GM10266 (cell line): ENCODE data around the gene RPL12.

Experiments
- DNase-seq: peaks from one replicate; pipeline ENCODE4 v3.0.0; 2012; ENCODE audit errors: extremely low spot score
- TF ChIP-seq, protein P1 (sequence below): IDR thresholded peaks from 2 replicates; pipeline ENCODE4 v1.5.1; 2012; ENCODE audit warnings: mild to moderate bottlenecking, low read depth; ENCODE audit not compliant: control insufficient read depth, insufficient read depth; ENCODE audit errors: missing control alignments

Gene RPL12

DNA sequence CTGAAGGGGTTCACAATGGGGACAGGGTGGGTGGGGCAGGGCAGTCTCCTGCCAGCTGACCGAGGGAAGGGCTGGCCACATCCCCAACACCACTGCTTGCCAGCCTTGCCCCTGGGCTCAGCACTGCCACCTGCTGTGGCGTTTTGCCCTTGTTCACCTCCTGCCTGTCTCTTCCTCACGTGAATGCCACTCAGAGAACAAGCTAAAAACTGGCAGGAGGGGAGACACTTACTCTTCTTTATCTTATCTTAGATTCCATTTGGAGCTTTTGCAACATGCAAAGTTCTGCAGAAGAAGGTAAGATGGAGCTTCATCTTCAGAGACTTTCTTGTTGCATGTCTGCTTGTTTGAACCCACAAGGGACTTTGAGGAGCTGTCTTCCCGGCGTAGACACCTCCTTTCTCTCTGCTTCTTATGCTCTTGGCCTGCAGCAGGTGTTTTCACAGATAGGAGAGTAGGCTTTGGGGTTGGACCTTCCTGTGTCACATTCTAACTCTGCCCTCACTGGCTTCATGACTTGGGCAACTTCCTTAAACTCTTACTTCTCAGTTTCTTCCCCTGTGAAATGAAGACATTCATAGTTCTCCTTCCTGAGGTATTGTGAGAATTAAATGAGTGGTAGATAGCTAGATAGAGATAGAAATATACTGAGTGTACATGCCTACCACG is 4.3 kb upstream of the RPL12 start:
- no peak for DNase-seq
- TF ChIP-seq, protein P1, sequence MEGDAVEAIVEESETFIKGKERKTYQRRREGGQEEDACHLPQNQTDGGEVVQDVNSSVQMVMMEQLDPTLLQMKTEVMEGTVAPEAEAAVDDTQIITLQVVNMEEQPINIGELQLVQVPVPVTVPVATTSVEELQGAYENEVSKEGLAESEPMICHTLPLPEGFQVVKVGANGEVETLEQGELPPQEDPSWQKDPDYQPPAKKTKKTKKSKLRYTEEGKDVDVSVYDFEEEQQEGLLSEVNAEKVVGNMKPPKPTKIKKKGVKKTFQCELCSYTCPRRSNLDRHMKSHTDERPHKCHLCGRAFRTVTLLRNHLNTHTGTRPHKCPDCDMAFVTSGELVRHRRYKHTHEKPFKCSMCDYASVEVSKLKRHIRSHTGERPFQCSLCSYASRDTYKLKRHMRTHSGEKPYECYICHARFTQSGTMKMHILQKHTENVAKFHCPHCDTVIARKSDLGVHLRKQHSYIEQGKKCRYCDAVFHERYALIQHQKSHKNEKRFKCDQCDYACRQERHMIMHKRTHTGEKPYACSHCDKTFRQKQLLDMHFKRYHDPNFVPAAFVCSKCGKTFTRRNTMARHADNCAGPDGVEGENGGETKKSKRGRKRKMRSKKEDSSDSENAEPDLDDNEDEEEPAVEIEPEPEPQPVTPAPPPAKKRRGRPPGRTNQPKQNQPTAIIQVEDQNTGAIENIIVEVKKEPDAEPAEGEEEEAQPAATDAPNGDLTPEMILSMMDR, result peak; percentile 54

DNA sequence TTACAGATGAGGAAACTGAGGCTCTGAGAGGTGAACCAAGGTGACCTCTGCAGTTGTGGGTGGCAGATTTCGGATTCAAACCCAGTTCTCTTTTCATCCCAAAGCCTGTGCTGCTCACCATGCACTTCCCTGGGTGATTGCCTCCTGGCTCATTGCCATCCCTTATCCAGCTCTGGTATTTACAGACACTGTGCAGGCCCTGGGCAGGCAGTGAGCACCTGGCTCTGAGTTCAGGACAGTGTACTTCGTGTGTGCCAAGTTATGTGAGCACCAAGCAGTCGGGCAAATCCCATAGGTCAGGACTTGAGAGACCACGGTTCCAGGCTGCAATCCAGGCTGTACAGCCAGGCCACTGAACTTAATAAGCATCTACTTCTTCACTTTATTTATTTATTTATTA is 1.5 kb upstream of the RPL12 start:
- TF ChIP-seq, protein P1, result no peak
- DNase-seq, result no peak

DNA sequence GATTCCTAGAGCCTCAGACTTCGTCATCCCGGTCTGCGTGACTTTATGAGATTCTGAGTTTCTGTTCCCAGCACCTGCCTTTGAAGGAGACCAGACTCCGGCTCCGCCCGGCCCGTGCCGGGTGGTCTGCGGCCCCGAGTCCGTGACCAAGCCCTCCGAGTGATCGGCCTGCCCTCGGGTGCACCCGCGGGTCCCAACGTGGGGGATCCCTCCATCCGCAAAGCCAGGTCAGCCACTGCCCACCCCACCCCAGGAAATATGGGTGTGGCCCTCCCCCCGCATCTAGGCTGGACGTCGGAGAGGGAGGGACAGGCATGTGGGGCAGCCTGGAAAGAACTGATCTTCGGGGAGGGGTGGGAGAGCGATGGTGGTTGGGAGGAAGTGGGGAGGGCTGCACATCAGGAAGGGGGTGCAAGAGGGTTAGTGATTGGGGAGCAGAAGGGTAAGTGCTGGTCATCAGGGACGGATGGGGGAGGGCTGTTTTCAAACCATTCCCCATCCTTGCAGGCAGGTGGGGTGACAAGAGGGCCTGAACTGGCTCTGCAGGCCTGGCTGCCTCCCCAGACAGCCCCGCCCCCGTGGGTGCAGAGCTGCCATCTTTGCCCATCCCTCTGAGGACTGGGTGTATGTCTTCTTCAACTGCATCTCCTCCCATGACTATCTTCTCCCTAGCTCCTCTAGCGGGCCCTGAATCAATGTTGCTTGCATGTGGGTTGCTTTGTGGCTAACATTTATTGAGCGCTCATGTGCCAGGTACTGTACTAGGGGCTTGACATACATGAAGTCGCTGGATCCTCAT is 851 bp upstream of the RPL12 start:
- TF ChIP-seq, protein P1, result no peak
- DNase-seq, result peak; percentile 57

DNA sequence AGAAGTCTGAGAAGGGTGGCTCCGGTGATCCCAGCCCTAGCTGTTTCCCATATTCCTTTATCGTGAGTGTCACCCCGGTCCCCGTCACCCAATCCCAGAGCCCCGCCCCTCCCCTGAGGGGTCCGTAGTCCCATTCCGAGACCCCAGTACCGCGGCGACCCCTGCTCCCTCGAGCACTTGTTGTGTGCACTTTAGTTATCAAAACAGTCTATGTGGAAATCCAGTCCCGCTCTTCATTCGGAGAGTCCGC is 327 bp upstream of the RPL12 start:
- no peak for DNase-seq
- TF ChIP-seq, protein P1, result no peak

DNA sequence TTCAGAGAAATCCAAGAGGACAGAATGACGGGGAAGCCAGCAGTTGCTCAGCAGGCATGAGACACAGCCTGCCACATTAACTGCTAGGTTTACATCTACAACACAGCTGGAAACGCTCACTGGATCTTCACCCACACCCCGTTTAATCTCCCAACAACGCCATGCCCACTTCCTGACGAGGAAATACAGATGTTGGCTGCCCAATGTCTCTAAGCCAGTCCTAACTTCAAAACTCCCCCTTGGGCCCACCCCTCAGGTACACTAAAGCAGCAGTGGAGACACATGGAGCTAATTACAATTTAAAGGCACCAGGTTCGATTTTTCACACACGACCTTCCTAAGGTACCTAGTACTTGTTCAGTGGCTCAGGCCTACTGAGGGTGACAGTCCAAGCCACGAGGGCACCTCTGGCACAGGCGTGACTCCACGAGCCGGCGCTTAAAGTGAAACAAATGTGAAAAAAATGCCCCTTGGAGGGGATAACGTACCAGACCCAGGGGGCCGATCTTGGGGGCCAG is 904 bp downstream of the RPL12 start:
- no peak for DNase-seq
- TF ChIP-seq, protein P1, result no peak

DNA sequence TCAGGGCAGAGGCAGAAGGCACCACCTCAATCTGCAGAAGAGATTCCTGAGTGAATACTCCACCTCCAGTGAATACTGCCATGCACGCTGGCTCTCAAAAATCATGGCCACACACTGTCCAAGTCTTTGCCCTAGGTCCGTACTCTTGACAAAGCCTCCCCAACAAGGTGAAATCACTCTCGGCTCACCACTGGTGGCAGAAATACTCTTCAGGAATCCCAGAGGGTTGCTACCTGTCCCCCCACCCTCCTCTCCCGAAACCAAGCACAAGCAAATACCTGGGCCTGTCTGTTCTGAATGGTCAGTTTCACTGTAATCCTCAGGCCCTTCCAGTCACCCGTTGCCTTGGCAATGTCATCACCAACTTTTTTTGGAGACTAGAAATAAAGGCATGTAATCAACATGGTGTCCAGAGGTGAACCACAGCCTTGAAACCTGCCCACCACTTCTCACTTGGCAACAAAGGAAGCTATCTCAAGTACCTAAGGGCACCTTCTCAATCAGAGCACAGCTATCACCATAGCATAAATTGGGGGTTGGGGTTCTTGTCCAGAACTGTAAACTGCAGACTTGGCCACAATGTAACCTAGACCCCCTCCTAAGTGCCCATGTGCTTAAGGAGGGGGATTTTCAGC is 1.8 kb downstream of the RPL12 start:
- DNase-seq, result no peak
- TF ChIP-seq, protein P1, result no peak
